Muscle layer of colon (tissue), 2 donors: ENCODE results near the gene C13orf46.

Source experiments
- H3K27ac ChIP-seq: one replicate; pipeline ENCODE4 v1.7.0; 2013; ENCODE audit warnings: low read depth, mild to moderate bottlenecking, low read length, moderate library complexity
- H3K27me3 ChIP-seq, 2 donors: one replicate each; pipeline ENCODE4 v1.7.0; 2013; ENCODE audit warnings: low read length in 2 of 2, mild to moderate bottlenecking in 2 of 2; ENCODE audit not compliant: insufficient read depth in 2 of 2, control insufficient read depth in 1 of 2
- H3K36me3 ChIP-seq: one replicate; pipeline ENCODE4 v1.7.0; 2013; ENCODE audit warnings: mild to moderate bottlenecking, low read length; ENCODE audit not compliant: insufficient read depth
- H3K4me1 ChIP-seq: one replicate; pipeline ENCODE4 v1.7.0; 2013; ENCODE audit warnings: mild to moderate bottlenecking, low read length; ENCODE audit not compliant: insufficient read depth
- H3K4me3 ChIP-seq, 2 donors: one replicate each; pipeline ENCODE4 v1.7.0; 2013; ENCODE audit warnings: low read length in 2 of 2, low read depth in 1 of 2, mild to moderate bottlenecking in 1 of 2, moderate library complexity in 1 of 2
- H3K9ac ChIP-seq: one replicate; pipeline ENCODE4 v1.7.0; 2013; ENCODE audit warnings: low read length
- H3K9me3 ChIP-seq: one replicate; pipeline ENCODE4 v1.7.0; 2013; ENCODE audit warnings: mild to moderate bottlenecking, low read length
- donor health status: abdominal sarcoma.
- donor health status: Adenocarcinoma of cecum.

C13orf46 gene

DNA sequence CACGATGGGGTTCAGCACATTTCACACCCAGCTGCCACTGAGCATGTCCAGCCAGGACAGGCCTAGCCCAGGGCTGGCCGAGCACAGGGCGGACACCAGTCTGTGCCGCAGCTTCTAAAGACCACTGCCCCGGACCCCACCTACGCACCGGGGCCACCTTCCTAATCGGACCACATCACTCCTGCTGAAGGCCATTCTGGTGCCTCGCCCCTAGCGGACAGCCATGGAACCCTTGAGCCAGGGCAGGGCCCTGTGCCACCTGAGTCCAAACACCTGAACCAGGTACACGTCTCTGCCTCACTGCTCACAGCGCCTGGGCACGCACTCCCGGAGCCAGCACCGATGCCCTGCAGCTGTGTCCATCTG, 8.4 kb upstream of the C13orf46 start:
- Histone ChIP-seq H3K27ac (no peak overlapping the region), H3K4me3 (no peak overlapping the region)

GRCh38 chr13:113981611-113982295, 7.9 kb upstream of the C13orf46 start:
- H3K36me3 ChIP-seq, result peaks cover 29% of the 10 kb centered on the region
- no peaks in the 10 kb centered on the region for H3K9me3 ChIP-seq
- no peak overlapping the region for H3K9ac ChIP-seq

More for the DNA sequence above, 8.4 kb upstream of the C13orf46 start:
- H3K9ac ChIP-seq, result no peak overlapping the region
- H3K4me1 ChIP-seq, result no peaks in the 10 kb centered on the region
- no peaks in the 10 kb centered on the region for H3K27me3 ChIP-seq
- H3K9me3 ChIP-seq, result no peaks in the 10 kb centered on the region
- peaks cover 25% of the 10 kb centered on the region for H3K36me3 ChIP-seq

DNA sequence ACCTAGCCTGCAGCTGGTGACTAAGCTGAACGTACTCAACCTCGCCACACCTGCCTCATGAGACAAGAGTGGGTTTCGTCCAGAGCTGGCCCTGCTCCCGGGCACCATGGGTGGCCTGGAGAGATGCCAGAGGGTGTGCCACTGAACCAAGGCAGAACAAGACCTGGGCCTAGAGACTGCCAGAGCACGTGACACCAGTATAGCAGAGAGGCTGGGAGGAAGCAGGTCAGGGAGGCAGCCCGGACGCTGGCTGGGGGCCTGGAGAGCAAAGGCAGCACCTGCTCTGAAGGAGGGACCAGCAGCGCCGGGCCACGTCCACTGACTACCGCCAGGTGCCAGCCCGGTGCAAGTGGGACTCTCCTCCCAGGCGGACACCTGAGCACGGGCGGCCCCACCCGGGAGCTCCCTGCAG, 7.3 kb upstream of the C13orf46 start:
- Histone ChIP-seq H3K4me3 (no peak overlapping the region), H3K9ac (no peak overlapping the region), H3K9me3 (no peaks in the 10 kb centered on the region), H3K27ac (no peak overlapping the region), H3K4me1 (no peaks in the 10 kb centered on the region), H3K27me3 (no peaks in the 10 kb centered on the region), H3K36me3 (peaks cover 29% of the 10 kb centered on the region)

More at GRCh38 chr13:113981611-113982295, 7.9 kb upstream of the C13orf46 start:
- Histone ChIP-seq H3K4me1 (no peaks in the 10 kb centered on the region), H3K27ac (no peak overlapping the region), H3K27me3 (no peaks in the 10 kb centered on the region), H3K4me3 (no peak overlapping the region)

DNA sequence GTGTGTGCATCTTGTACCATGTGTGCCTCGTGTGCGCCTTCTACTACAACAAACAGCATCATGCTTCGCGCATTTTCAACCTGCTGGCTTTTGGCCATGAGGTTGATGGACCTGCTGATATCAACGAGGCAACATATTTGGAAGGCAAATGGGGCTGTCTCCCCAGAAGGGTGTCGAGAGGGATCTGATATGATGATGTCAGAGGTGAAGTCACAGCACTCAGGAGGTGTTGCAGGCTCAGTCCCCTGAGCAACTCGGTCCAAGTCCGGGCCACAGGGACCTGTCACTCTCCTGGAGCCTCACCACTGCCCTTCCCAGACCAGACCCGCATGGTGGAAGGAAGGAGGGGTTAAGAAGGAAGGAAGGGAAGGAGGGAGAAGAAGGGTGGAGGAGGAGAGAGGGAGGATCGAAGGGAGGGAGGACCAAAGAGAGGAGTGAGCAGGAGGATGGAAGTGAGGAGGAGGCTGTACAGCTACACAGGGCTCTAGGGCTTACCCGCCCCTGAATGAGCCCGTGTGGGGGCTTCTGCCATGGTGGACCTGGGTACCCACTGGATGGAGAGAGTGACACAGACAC, 6.7 kb upstream of the C13orf46 start:
- no peak overlapping the region for H3K9ac ChIP-seq
- no peak overlapping the region for H3K27ac ChIP-seq
- H3K27me3 ChIP-seq, result no peaks in the 10 kb centered on the region
- no peak overlapping the region for H3K4me3 ChIP-seq
- H3K9me3 ChIP-seq, result no peaks in the 10 kb centered on the region
- no peaks in the 10 kb centered on the region for H3K4me1 ChIP-seq
- peaks cover 29% of the 10 kb centered on the region for H3K36me3 ChIP-seq

DNA sequence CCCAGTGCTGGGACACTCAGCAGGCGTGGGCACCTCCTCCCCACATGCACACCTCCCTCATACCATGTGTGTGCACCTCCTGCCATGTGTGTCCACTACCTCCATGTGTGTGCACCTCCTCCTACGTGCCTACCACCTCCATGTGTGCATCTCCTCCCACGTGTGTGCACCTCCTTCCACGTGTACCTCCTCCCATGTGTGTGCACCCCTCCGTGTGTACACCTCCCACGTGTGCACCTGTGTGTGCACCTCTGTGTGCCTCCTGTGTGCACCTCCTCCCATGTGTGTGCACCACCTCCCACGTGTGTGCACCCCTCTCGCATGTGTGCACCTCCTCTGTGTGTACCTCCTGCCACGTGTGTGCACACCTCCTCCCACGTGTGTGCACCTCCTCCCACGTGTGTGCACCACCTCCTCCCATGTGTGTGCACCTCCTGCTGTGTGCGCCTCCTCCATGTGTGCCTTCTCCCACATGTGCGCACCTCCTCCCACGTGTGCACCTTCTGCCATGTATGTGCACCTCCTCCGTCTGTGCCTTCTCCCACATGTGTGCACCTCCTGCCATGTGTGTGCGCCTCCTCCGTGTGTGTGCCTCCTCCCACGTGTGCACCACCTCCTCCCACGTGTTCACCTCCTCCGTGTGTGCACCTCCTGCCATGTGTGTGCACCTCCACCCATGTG, 6.1 kb upstream of the C13orf46 start:
- H3K9me3 ChIP-seq, result no peaks in the 10 kb centered on the region
- H3K4me3 ChIP-seq, result no peak overlapping the region
- H3K9ac ChIP-seq, result no peak overlapping the region
- H3K4me1 ChIP-seq, result no peaks in the 10 kb centered on the region
- peaks cover 29% of the 10 kb centered on the region for H3K36me3 ChIP-seq
- no peak overlapping the region for H3K27ac ChIP-seq
- no peaks in the 10 kb centered on the region for H3K27me3 ChIP-seq

DNA sequence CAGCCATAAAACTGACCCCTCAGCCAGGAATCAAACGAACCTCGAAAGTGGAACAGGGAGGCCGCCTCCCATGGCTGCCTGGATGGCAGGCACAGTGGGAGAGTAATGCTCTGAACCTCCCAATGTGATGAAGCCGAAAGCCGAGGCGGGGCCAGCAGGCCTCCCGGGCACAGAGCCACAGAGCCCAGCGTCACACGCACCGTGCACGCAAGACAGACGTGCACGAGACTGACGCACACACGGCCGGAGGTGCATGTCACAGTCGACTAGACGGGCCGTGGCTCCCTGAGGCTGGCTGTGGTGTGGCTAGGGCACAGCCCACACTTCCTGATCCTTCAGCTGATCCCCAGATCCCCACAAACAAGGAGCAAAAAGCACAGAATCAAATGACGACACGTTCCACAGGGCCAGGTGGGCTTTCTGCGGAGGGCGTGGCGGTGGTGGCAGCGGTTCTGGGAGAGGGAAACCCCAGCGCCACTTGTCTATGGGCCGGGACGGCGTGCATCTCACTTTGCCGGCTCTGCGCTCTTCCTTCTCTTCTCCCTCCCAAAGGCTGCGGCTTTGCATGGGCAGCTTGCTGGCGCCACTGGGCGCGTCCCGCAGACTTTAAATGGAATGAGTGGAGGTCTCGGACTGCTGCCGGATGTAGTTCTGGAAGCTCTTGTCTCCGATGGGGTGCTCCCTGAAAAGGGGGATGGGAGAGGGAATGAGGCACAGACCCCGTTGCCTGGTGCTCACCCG, 5.0 kb upstream of the C13orf46 start:
- Histone ChIP-seq H3K4me3 (no peak overlapping the region), H3K9me3 (no peaks in the 10 kb centered on the region), H3K9ac (no peak overlapping the region), H3K27ac (no peak overlapping the region), H3K4me1 (no peaks in the 10 kb centered on the region), H3K36me3 (peaks cover 29% of the 10 kb centered on the region), H3K27me3 (no peaks in the 10 kb centered on the region)

DNA sequence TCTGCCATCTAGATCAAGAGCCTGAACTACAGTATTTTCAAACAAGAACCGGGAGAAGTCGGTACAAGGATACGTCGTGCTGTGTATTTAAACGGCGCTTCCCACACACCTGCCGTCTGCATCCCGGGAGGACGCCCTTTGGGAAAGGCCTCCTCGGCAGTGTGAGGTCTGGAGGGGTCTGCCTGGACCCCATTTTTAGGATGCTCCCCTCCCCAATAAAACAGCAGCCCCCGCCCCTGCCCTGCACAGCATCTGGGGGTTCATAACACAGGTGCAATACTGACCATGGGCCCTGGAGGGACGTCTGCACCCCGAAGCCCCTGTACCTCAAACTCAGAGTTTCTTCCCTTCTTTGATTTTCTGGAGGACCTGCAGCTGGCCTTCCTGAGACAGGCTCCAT, 4.1 kb upstream of the C13orf46 start:
- H3K4me3 ChIP-seq, result no peak overlapping the region
- H3K9ac ChIP-seq, result no peak overlapping the region
- no peaks in the 10 kb centered on the region for H3K9me3 ChIP-seq
- no peak overlapping the region for H3K27ac ChIP-seq
- H3K36me3 ChIP-seq, result peaks cover 29% of the 10 kb centered on the region
- H3K4me1 ChIP-seq, result no peaks in the 10 kb centered on the region
- H3K27me3 ChIP-seq, result no peaks in the 10 kb centered on the region

DNA sequence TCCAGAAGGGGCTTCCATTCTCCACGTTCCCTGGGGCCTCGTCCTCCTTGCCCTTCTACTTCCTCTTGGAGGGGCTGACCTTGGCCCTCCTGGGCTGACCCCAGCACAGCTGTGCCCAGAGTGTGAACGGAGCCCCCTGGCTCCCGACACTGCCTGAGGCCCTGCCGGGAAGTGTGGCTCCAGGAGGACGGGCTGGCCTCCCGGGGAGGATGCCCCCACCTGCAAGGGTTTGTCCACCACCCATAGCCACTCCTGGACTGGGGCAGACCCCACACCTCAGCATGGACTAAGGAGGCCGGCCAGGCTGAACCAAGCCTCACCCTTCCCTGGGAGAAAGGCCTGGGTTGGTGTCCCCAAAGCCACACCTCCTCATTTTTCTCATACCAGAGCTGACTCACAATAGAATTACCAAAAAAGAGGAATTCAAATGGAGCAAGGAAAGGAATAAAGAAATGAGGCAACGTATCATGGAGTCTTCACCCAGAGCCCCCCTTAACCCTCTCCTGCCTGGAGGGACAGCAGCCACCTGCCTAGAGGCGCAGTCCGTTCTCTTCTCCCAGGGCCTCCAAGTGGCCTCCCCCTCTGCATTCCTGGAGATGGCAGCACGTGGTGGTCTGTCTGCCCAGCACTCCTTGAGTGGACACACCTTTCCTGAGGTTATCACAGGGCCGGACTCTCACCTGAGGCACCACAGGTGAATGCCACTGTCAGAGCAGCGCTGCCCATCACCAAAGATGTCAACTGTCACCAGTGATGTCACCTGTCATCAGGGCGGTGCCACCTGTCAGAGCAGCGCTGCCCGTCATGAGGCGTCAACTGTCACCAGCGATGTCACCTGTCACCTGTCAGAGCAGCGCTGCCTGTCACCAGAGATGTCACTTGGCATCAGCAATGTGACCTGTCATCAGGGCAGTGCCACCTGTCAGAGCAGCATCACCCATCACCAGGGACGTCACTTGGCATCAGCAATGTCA, 3.1 kb upstream of the C13orf46 start:
- no peaks in the 10 kb centered on the region for H3K4me1 ChIP-seq
- no peaks in the 10 kb centered on the region for H3K27me3 ChIP-seq
- no peak overlapping the region for H3K9ac ChIP-seq
- H3K27ac ChIP-seq, result no peak overlapping the region
- H3K9me3 ChIP-seq, result no peaks in the 10 kb centered on the region
- peaks cover 23% of the 10 kb centered on the region for H3K36me3 ChIP-seq
- H3K4me3 ChIP-seq, result no peak overlapping the region

DNA sequence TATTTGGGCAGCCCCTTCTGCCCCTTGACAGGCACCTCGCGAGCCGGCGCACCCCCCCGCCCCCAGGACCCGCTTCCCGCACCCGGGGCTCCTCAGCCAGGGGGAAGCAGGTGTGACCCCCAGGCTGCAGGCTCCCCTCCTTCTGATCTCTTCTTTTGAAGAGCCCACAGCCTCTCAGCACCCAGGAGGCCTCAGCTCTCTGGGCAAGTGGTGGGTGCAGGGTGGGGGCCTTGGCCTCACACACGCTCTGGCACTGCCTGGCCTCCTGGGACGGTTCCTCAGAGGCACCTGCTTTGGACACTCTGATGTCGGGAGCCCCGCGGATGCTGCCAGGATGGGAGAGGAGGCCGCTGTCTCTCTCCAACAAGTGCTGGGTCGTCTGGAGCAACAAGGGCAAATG, 1.5 kb upstream of the C13orf46 start:
- Histone ChIP-seq H3K27me3 (no peaks in the 10 kb centered on the region), H3K4me1 (peaks cover 16% of the 10 kb centered on the region), H3K9me3 (no peaks in the 10 kb centered on the region), H3K4me3 (no peak overlapping the region), H3K27ac (no peak overlapping the region), H3K9ac (no peak overlapping the region), H3K36me3 (peaks cover 14% of the 10 kb centered on the region)

- H3K9ac ChIP-seq, result no peak overlapping the region
- H3K27me3 ChIP-seq, result no peaks in the 10 kb centered on the region
- H3K4me1 ChIP-seq, result peaks cover 18% of the 10 kb centered on the region
- no peaks in the 10 kb centered on the region for H3K9me3 ChIP-seq
- no peak overlapping the region for H3K27ac ChIP-seq
- peaks cover 7% of the 10 kb centered on the region for H3K36me3 ChIP-seq
- H3K4me3 ChIP-seq, result no peak overlapping the region
Measured at GRCh38 chr13:113974304-113975281, 717 bp upstream of the C13orf46 start.
